Tibial artery (tissue), 4 donors: ENCODE results near the gene LPAR6.

Experiments used
- DNase-seq, 2 donors: peaks; one replicate each; pipeline ENCODE4 v3.0.0-alpha.2; 2019
- H3K27ac ChIP-seq, 2 donors: fragments of 200-600 bp; sonication (generic) in 1 of 2; 1 replicate in 1 of 2; 2 replicates in 1 of 2; pipeline ENCODE4 v1.5.1; 2018 to 2019; ENCODE audit warnings: mild to moderate bottlenecking in 1 of 2
- H3K27me3 ChIP-seq, 2 donors: fragments of 200-600 bp; sonication (generic) in 1 of 2; one replicate each; pipeline versions ENCODE4 v1.5.1 to v1.6.0; 2016 to 2019
- H3K36me3 ChIP-seq, 3 donors: fragments of 200-600 bp; sonication (generic) in 2 of 3; one replicate each; pipeline ENCODE4 v1.5.1; 2016 to 2019; ENCODE audit warnings: mild to moderate bottlenecking in 2 of 3
- H3K4me1 ChIP-seq, 4 donors: fragments of 200-600 bp; sonication (generic) in 2 of 4; 1 replicate in 3 of 4; 2 replicates in 1 of 4; pipeline ENCODE4 v1.5.1; 2016 to 2019
- H3K4me3 ChIP-seq, 2 donors: fragments of 200-600 bp; sonication (generic) in 1 of 2; 1 replicate in 1 of 2; 2 replicates in 1 of 2; pipeline ENCODE4 v1.5.1; 2018 to 2019; ENCODE audit warnings: mild to moderate bottlenecking in 2 of 2
- H3K9me3 ChIP-seq, 3 donors: fragments of 200-600 bp; sonication (generic) in 1 of 3; one replicate each; pipeline ENCODE4 v1.5.1; 2016 to 2019
- intact Hi-C: fragments of 100-400 bp; cut with DNase I; formaldehyde crosslinking; loops from one replicate; pipeline ENCODE4 v1.15.0; 2023; ENCODE audit warnings: low total_unique reads
- TF ChIP-seq, protein P1 (sequence below), 2 experiments: fragments of 200-600 bp in 1 of 2; fragments of 450-650 bp in 1 of 2; IDR thresholded peaks; one replicate each; pipeline ENCODE4 v1.5.1; 2017 to 2019; ENCODE audit warnings: antibody characterized with exemption in 2 of 2, mild to moderate bottlenecking in 1 of 2, moderate library complexity in 1 of 2

The LPAR6 gene

GRCh38 chr13:48411147-48411794, 1.6 kb downstream of the LPAR6 start:
- no peak for DNase-seq
- TF ChIP-seq, protein P1, sequence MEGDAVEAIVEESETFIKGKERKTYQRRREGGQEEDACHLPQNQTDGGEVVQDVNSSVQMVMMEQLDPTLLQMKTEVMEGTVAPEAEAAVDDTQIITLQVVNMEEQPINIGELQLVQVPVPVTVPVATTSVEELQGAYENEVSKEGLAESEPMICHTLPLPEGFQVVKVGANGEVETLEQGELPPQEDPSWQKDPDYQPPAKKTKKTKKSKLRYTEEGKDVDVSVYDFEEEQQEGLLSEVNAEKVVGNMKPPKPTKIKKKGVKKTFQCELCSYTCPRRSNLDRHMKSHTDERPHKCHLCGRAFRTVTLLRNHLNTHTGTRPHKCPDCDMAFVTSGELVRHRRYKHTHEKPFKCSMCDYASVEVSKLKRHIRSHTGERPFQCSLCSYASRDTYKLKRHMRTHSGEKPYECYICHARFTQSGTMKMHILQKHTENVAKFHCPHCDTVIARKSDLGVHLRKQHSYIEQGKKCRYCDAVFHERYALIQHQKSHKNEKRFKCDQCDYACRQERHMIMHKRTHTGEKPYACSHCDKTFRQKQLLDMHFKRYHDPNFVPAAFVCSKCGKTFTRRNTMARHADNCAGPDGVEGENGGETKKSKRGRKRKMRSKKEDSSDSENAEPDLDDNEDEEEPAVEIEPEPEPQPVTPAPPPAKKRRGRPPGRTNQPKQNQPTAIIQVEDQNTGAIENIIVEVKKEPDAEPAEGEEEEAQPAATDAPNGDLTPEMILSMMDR (IDR thresholded peaks at IDR 0.05): no peak
- intact Hi-C loops: no loop called here
- H3K9me3 ChIP-seq: no peaks in the 10 kb centered on the region
- H3K27me3 ChIP-seq: no peaks in the 10 kb centered on the region
- H3K36me3 ChIP-seq: no peaks in the 10 kb centered on the region
- H3K27ac ChIP-seq: peak overlapping the region; percentile 66 to 71
- H3K4me1 ChIP-seq: peaks cover 0 to 21% (median 8%) of the 10 kb centered on the region in 4 donors
- H3K4me3 ChIP-seq: peak overlapping the region; percentile 53 to 55

DNA sequence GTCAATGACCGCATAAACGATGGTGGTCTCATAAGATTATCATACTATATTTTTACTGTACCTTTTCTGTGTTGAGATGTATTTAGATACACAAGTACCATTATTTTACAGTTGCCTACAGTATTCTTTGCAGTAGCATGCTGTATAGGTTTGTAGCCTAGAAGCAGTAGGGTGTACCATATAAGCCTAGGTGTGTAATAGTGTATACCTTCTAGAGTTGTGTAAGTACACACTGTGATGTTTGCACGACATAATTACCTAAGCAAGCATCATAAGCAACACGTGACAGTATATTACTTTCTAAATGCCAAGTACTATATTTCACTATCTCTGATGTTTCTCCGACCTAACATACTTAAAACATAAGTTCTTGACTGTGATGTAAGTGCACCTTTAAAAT, 2.7 kb downstream of the LPAR6 start:
- peaks cover 0 to 29% (median 7%) of the 10 kb centered on the region in 4 donors for H3K4me1 ChIP-seq
- intact Hi-C loops: no loop called here
- H3K27me3 ChIP-seq: no peaks in the 10 kb centered on the region

GRCh38 chr13:48405875-48406274, 7.0 kb downstream of the LPAR6 start:
- intact Hi-C loops: no loop called here
- peaks cover 0 to 68% (median 21%) of the 10 kb centered on the region in 4 donors for H3K4me1 ChIP-seq
- no peak for DNase-seq

More for the DNA sequence above, 2.7 kb downstream of the LPAR6 start:
- TF ChIP-seq, protein P1 (IDR thresholded peaks at IDR 0.05): no peak
- peak overlapping the region in 1 of 2 donors; percentile 71 for H3K27ac ChIP-seq
- no peaks in the 10 kb centered on the region for H3K9me3 ChIP-seq
- peak overlapping the region; percentile 53 to 55 for H3K4me3 ChIP-seq
- H3K36me3 ChIP-seq: no peaks in the 10 kb centered on the region
- no peak for DNase-seq

GRCh38 chr13:48404952-48405351, 8.0 kb downstream of the LPAR6 start:
- Histone ChIP-seq H3K4me1 (peaks cover 0 to 71% (median 28%) of the 10 kb centered on the region in 4 donors), H3K9me3 (no peaks in the 10 kb centered on the region), H3K27me3 (no peaks in the 10 kb centered on the region), H3K27ac (peak overlapping the region; percentile 60 to 76), H3K4me3 (no peak overlapping the region), H3K36me3 (no peaks in the 10 kb centered on the region)
- intact Hi-C loops: no loop called here
- DNase-seq: no peak
- TF ChIP-seq, protein P1 (IDR thresholded peaks at IDR 0.05): no peak

More at GRCh38 chr13:48405875-48406274, 7.0 kb downstream of the LPAR6 start:
- Histone ChIP-seq H3K27me3 (no peaks in the 10 kb centered on the region), H3K4me3 (no peak overlapping the region), H3K36me3 (no peaks in the 10 kb centered on the region), H3K9me3 (no peaks in the 10 kb centered on the region), H3K27ac (peak overlapping the region in 1 of 2 donors; percentile 76)
- TF ChIP-seq, protein P1 (IDR thresholded peaks at IDR 0.05): no peak

DNA sequence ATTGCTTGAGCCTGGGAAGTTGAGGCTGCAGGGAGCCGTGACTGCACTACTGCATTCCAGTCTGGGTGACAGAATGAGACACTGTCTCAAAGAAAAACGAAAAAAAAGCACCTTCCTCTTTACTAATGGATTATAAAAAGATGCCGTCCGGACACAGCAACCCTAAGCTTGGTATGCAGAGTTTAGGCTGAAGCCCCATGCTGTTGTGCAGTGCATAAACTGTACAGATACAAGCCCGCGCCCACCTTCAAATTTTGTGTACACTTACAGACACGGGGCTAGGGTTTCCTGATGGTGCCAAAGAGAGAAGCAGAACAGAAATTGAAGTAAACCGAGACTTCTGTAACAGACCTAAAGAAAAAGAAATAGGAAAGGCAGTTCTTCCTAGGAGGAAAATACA, 9.0 kb downstream of the LPAR6 start:
- H3K36me3 ChIP-seq: no peaks in the 10 kb centered on the region
- peak in 1 of 2 donors; percentile 28 for DNase-seq
- peaks cover 0 to 70% (median 30%) of the 10 kb centered on the region in 4 donors for H3K4me1 ChIP-seq
- no peaks in the 10 kb centered on the region for H3K27me3 ChIP-seq
- TF ChIP-seq, protein P1 (IDR thresholded peaks at IDR 0.05): no peak
- no peaks in the 10 kb centered on the region for H3K9me3 ChIP-seq
- peak overlapping the region in 1 of 2 donors; percentile 11 for H3K4me3 ChIP-seq
- intact Hi-C loops: no loop called here
- peak overlapping the region; percentile 60 to 76 for H3K27ac ChIP-seq
